ENCODE results near the gene CHIT1.

DNA sequence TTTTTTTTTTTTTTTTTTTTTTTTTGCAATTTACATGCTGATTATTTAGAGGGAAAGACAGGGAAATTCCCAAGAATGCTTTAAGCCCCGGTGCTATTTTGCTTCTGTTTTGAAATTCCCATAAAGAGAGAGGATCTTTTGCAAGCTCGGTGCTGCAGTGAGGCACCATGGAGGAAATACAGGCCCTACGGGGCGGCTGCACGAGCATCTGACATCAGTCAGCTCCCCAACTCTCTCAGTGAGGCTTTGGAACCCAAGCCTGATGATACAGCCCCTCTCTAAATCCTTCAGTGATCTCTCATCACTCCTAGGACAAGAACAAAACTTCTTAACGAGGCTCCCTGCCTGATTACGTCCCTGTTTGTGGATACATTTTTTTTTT lies 42.2 kb downstream of the CHIT1 start:
- TF ChIP-seq EZH2 (IDR thresholded peaks at IDR 0.05): no peak
- TF ChIP-seq POLR2AphosphoS5 (IDR thresholded peaks at IDR 0.05; ENCODE audit: borderline replicate concordance, low read depth, low read length): no peak
